RWPE2 (cell line): ENCODE data around the gene ASB13.

Source experiments
- ATAC-seq: fragments of 200-7000 bp; cut with Tn5 transposase; 3 replicates; pipeline ENCODE4 v1.9.1; 2021; ENCODE audit warnings: low read depth
- DNase-seq: peaks from one replicate; pipeline ENCODE4 v3.0.0-alpha.2; 2020; ENCODE audit warnings: low spot score
- H3K27ac ChIP-seq: fragments of 450-650 bp; 2 replicates; pipeline ENCODE4 v1.5.1; 2017; ENCODE audit warnings: mild to moderate bottlenecking; ENCODE audit not compliant: poor library complexity, severe bottlenecking
- H3K27me3 ChIP-seq: fragments of 250-450 bp; sonication (Bioruptor Pico); 2 replicates; pipeline ENCODE4 v1.5.1; 2021; ENCODE audit warnings: mild to moderate bottlenecking, moderate library complexity; ENCODE audit not compliant: insufficient read depth, poor library complexity, severe bottlenecking
- H3K36me3 ChIP-seq: fragments of 250-450 bp; sonication (Bioruptor Pico); 2 replicates; pipeline ENCODE4 v1.5.1; 2020; ENCODE audit warnings: low read depth, mild to moderate bottlenecking, moderate library complexity
- H3K4me1 ChIP-seq: fragments of 250-450 bp; sonication (Bioruptor Pico); 2 replicates; pipeline ENCODE4 v1.5.1; 2021; ENCODE audit warnings: mild to moderate bottlenecking, moderate library complexity; ENCODE audit not compliant: insufficient read depth, poor library complexity, severe bottlenecking
- H3K4me3 ChIP-seq: fragments of 250-450 bp; sonication (Bioruptor Pico); 2 replicates; pipeline ENCODE4 v1.5.1; 2021; ENCODE audit warnings: mild to moderate bottlenecking, moderate library complexity; ENCODE audit not compliant: severe bottlenecking
- H3K9me3 ChIP-seq: fragments of 250-450 bp; sonication (Bioruptor Pico); 2 replicates; pipeline ENCODE4 v1.5.1; 2021; ENCODE audit warnings: mild to moderate bottlenecking, moderate library complexity; ENCODE audit not compliant: severe bottlenecking
- TF ChIP-seq, protein P1 (sequence below): fragments of 450-650 bp; IDR thresholded peaks from one replicate; pipeline ENCODE4 v1.5.1; 2017; ENCODE audit warnings: mild to moderate bottlenecking, moderate library complexity; ENCODE audit not compliant: poor library complexity, severe bottlenecking

Gene ASB13

DNA sequence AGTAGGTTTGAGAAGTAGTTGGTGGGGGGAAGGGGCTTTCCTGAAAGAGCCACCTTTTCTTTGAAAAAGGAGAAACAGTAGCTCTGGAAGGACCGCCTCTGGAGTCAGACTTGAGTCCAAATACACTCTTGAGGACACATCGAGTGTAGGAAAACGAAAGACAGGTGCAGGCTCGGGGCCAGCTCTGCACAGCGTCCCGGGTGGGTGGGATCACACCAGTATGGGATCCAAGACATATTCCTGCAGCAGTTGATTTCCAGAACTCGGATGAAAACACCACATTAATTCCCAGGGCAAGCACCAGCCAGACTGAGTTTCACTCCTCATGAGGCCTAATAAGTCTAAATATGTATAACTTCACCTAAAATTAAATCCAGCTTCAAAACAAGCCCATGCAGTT lies 61.4 kb downstream of the ASB13 start:
- Histone ChIP-seq H3K27ac (no peak overlapping the region), H3K36me3 (no peaks in the 10 kb centered on the region), H3K9me3 (no peaks in the 10 kb centered on the region), H3K4me3 (no peak overlapping the region), H3K27me3 (no peaks in the 10 kb centered on the region), H3K4me1 (peaks cover 10% of the 10 kb centered on the region)
- DNase-seq = no peak
- no peak for ATAC-seq
- TF ChIP-seq, protein P1, sequence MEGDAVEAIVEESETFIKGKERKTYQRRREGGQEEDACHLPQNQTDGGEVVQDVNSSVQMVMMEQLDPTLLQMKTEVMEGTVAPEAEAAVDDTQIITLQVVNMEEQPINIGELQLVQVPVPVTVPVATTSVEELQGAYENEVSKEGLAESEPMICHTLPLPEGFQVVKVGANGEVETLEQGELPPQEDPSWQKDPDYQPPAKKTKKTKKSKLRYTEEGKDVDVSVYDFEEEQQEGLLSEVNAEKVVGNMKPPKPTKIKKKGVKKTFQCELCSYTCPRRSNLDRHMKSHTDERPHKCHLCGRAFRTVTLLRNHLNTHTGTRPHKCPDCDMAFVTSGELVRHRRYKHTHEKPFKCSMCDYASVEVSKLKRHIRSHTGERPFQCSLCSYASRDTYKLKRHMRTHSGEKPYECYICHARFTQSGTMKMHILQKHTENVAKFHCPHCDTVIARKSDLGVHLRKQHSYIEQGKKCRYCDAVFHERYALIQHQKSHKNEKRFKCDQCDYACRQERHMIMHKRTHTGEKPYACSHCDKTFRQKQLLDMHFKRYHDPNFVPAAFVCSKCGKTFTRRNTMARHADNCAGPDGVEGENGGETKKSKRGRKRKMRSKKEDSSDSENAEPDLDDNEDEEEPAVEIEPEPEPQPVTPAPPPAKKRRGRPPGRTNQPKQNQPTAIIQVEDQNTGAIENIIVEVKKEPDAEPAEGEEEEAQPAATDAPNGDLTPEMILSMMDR = no peak

DNA sequence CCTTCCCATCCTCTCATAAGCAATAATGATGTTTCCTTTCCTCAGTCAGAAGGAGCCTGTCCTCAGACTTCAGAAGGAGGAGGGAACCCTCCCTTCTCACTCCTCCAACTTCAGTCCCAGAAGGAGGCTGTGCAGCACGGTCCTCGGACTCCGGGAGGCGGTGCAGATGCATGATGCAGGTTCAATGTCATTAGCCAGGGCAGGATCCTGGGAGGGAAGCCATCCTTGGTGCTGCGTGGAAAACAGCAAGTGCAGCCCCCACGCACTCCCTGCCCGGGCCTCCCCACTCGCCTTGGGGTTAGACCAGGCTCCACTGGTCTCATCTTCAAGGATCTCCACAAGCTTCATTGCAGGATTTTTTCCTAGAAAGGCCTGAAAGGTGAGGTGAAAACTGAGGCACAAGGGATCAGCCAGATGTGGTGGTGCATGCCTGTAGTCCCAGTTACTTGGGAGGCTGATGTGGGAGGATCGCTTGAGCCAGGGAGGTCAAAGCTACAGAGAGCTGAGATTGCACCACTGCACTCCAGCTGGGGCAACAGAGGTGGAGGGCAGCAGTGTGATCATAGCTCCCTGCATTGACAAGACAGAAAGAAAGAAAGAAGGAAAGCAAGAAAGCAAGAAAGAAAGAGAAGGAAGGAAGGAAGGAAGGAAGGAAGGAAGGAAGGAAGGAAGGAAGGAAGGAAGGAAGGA lies 62.0 kb downstream of the ASB13 start:
- no peaks in the 10 kb centered on the region for H3K9me3 ChIP-seq
- DNase-seq (no peak), ATAC-seq (no peak)
- H3K4me1 ChIP-seq = peaks cover 4% of the 10 kb centered on the region
- no peaks in the 10 kb centered on the region for H3K27me3 ChIP-seq
- TF ChIP-seq, protein P1 = no peak
- H3K4me3 ChIP-seq = no peak overlapping the region
- H3K27ac ChIP-seq = no peak overlapping the region
- H3K36me3 ChIP-seq = no peaks in the 10 kb centered on the region

DNA sequence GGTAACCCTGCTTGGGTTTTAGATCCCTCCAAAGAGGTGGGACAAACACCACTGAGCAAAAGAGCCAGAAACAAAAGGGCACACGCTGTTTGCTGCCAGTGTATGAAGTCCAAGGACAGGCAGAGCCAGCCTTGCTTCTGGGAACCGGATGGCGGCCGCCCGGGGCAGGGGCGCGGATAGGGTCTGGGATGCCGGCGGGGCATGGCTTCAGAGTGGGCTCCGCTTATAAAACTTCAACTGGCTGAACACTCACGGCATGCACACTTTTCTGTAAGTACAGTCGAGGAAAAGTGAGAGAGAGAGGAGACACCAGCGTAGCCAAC lies 62.6 kb downstream of the ASB13 start:
- ATAC-seq = no peak
- Histone ChIP-seq H3K36me3 (no peaks in the 10 kb centered on the region), H3K4me1 (no peaks in the 10 kb centered on the region), H3K9me3 (no peaks in the 10 kb centered on the region), H3K4me3 (no peak overlapping the region), H3K27me3 (no peaks in the 10 kb centered on the region), H3K27ac (no peak overlapping the region)
- TF ChIP-seq, protein P1 = no peak
- no peak for DNase-seq

DNA sequence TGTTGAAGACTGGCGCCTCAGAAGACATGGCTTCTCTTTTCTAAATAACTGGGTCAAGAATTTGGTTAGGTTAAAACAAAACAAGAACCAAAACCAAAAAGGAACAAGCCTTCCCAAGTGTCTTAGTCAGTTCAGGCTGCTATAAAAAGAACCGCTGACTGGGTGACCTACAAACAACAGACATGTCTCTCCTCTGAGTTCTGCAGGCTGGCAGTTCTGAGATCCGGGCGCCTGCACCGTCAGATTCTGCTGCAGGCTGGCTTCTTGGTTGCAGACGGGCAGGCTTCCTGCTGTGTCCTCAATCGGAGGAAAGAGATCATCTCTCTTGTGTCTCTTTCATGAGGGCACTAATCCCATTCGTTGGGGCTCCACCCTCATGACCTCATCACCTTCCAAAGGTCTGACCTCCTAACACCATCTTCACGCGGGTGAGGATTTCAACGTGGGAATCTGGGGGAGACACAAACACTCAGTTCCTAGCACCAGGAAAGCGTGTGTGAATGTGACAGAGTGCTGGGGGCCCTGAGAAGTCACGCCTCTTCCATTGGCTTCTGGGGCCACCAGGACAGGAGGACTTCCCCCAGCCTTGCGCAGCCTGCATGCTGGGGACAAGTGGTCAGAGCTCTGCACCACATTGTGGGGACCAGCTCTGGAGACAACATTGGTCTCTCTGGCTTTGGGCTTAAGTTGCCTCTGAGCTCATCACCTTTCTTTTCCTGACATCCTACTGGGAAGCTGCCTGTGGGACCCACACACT lies 63.1 kb downstream of the ASB13 start:
- DNase-seq (no peak), ATAC-seq (no peak)
- H3K27ac ChIP-seq = no peak overlapping the region
- TF ChIP-seq, protein P1 = no peak
- H3K36me3 ChIP-seq = no peaks in the 10 kb centered on the region
- no peaks in the 10 kb centered on the region for H3K27me3 ChIP-seq
- H3K9me3 ChIP-seq = no peaks in the 10 kb centered on the region
- H3K4me1 ChIP-seq = no peaks in the 10 kb centered on the region
- H3K4me3 ChIP-seq = no peak overlapping the region

DNA sequence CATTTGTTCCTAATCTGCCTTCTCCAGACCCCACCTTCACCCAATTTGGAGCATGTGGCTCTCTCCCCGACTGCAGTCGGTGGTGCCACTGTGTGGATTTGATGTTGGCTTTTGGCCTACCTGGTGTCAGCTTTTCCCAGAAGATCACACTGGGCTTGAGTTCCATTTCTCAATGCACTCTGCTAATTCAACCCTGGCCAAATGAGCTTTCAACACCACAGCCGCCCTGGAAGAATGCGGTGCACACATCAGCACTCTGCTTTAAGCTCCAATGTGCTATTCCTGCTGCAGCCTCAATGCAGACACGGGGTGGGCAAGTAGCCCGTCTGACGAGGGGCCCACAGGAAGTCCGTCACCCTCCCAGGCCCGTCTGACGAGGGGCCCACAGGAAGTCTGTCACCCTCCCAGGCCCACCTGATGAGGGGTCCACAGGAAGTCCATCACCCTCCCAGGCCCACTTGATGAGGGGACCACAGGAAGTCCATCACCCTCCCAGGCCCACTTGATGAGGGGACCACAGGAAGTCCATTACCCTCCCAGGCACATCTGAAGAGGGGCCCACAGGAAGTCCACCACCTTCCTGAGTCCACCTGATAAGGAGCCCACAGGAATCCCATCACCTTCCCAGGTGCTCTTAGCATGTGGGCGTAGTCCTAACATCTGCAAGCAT lies 64.4 kb downstream of the ASB13 start:
- H3K27me3 ChIP-seq = no peaks in the 10 kb centered on the region
- H3K9me3 ChIP-seq = no peaks in the 10 kb centered on the region
- no peak for DNase-seq
- H3K4me1 ChIP-seq = peaks cover 4% of the 10 kb centered on the region
- no peak overlapping the region for H3K4me3 ChIP-seq
- TF ChIP-seq, protein P1 = no peak
- H3K36me3 ChIP-seq = no peaks in the 10 kb centered on the region
- no peak for ATAC-seq
- H3K27ac ChIP-seq = no peak overlapping the region
